C4-2B (cell line): ENCODE measurements around the gene TRAP1.

Experiments
- CTCF ChIP-seq: fragments of 450-650 bp; conservative IDR thresholded peaks from 2 replicates; pipeline ENCODE4 v1.5.1; 2017; ENCODE audit warnings: mild to moderate bottlenecking
- ZFX ChIP-seq: fragments of 450-650 bp; IDR thresholded peaks from 2 replicates; pipeline ENCODE4 v1.6.1; 2017

GRCh38 chr16:3734084-3734757 is 16.9 kb upstream of the TRAP1 start:
- no peak for TF ChIP-seq CTCF
- TF ChIP-seq ZFX, result no peak
